Measurements from ENCODE around the gene PIP5K1A.

Gene PIP5K1A

GRCh38 chr1:151281969-151282882, 83.9 kb downstream of the PIP5K1A start, which contains the start of gene ZNF687 (continued):
- 0 out of 2 replicates have a peak, but pooled peaks have one; percentile 30 for TF ChIP-seq INSM2 (tag by site-specific recombination; IDR thresholded peaks at IDR 0.05)
- TF ChIP-seq ZSCAN23 (tag by site-specific recombination; IDR thresholded peaks at IDR 0.05) = peak; percentile 28; the same call in 1 of the 2 replicates
- TF ChIP-seq ZNF692 (tag by site-specific recombination; IDR thresholded peaks at IDR 0.05) = peak; percentile 17; the same call in 1 of the 2 replicates
- TF ChIP-seq ZFP37 (tag by site-specific recombination; IDR thresholded peaks at IDR 0.05) = peak; percentile 41; the same call in 1 of the 2 replicates
- TF ChIP-seq FEZF1 (tag by site-specific recombination; IDR thresholded peaks at IDR 0.05) = peak; percentile 42; the same call in 1 of the 2 replicates
- peak; percentile 80 for TF ChIP-seq ZSCAN30 (tag by site-specific recombination; IDR thresholded peaks at IDR 0.05)
- peak; percentile 100 for TF ChIP-seq PBX3 (CRISPR knock-in tag; IDR thresholded peaks at IDR 0.05)
- TF ChIP-seq MZF1 (tag by site-specific recombination; IDR thresholded peaks at IDR 0.05; ENCODE audit: borderline replicate concordance) = no peak
- TF ChIP-seq ZNF660 (tag by site-specific recombination; IDR thresholded peaks at IDR 0.05) = 0 out of 2 replicates have a peak, but pooled peaks have one; percentile 39
- TF ChIP-seq ZNF555 (tag by site-specific recombination; conservative IDR thresholded peaks at IDR 0.05) = no peak
- peak; percentile 99 for TF ChIP-seq SP3 (tag by site-specific recombination; IDR thresholded peaks at IDR 0.05)
- TF ChIP-seq ZBTB20 (tag by site-specific recombination; IDR thresholded peaks at IDR 0.05) = peak; percentile 24; the same call in 1 of the 2 replicates
- peak; percentile 57 for TF ChIP-seq YY1 (tag by site-specific recombination; IDR thresholded peaks at IDR 0.05)
- 0 out of 2 replicates have a peak, but pooled peaks have one; percentile 36 for TF ChIP-seq ZNF449 (tag by site-specific recombination; IDR thresholded peaks at IDR 0.05)
- no peak for TF ChIP-seq ZNF654 (tag by site-specific recombination; IDR thresholded peaks at IDR 0.05; ENCODE audit: low read depth)
- no peak for TF ChIP-seq ZNF585B (tag by site-specific recombination; IDR thresholded peaks at IDR 0.05)
- peak; percentile 77 for TF ChIP-seq ZBTB6 (tag by site-specific recombination; IDR thresholded peaks at IDR 0.05)
- TF ChIP-seq ZNF560 (tag by site-specific recombination; IDR thresholded peaks at IDR 0.05; ENCODE audit: borderline replicate concordance) = no peak
- TF ChIP-seq IKZF3 (tag by site-specific recombination; IDR thresholded peaks at IDR 0.05) = peak; percentile 46; the same call in 1 of the 2 replicates
- TF ChIP-seq GLIS1 (tag by site-specific recombination; IDR thresholded peaks at IDR 0.05) = peak; percentile 73
- TF ChIP-seq KLF16 (tag by site-specific recombination; IDR thresholded peaks at IDR 0.05) = peak; percentile 90
- TF ChIP-seq ZNF596 (tag by site-specific recombination; IDR thresholded peaks at IDR 0.05) = no peak
- peak; percentile 82 for TF ChIP-seq ZNF324 (tag by site-specific recombination; IDR thresholded peaks at IDR 0.05)
- TF ChIP-seq KLF7 (tag by site-specific recombination; IDR thresholded peaks at IDR 0.05; ENCODE audit: borderline replicate concordance) = peak; percentile 74; the same call in 1 of the 2 replicates
- TF ChIP-seq ZBTB8A (tag by site-specific recombination; IDR thresholded peaks at IDR 0.05) = peak; percentile 89
- TF ChIP-seq ZEB2 (tag by site-specific recombination; IDR thresholded peaks at IDR 0.05) = peak; percentile 67
- no peak for TF ChIP-seq ZNF248 (tag by site-specific recombination; IDR thresholded peaks at IDR 0.05)
- peak; percentile 100 for TF ChIP-seq ZNF394 (tag by site-specific recombination; IDR thresholded peaks at IDR 0.05; ENCODE audit: borderline replicate concordance)
- TF ChIP-seq PRDM1 (tag by site-specific recombination; IDR thresholded peaks at IDR 0.05) = no peak
- TF ChIP-seq ZNF433 (tag by site-specific recombination; IDR thresholded peaks at IDR 0.05; ENCODE audit: low read depth) = no peak
- TF ChIP-seq ZNF398 (tag by site-specific recombination; IDR thresholded peaks at IDR 0.05) = peak; percentile 94
